Heart left ventricle (tissue), 13 donors: ENCODE data around the gene VIL1.

ENCODE experiments used
- CTCF ChIP-seq, 12 donors: fragments of 200-600 bp; sonication (generic) in 4 of 12; IDR thresholded peaks; one replicate each; pipeline versions ENCODE4 v1.5.0 to v1.8.0; 2018 to 2022; ENCODE audit warnings: antibody characterized with exemption in 12 of 12, mild to moderate bottlenecking in 5 of 12
- POLR2A ChIP-seq, 2 donors: fragments of 450-650 bp; IDR thresholded peaks; one replicate each; pipeline ENCODE4 v1.6.1; 2017; ENCODE audit warnings: antibody characterized with exemption in 2 of 2, mild to moderate bottlenecking in 2 of 2, moderate library complexity in 2 of 2
- donor health status: ischemic (EF 13 %, LVEDD 7.1; RV severe dilation, severe dysfunction).
- donor health status: DM: no; HTN: yes; CAD: no.
- donor health status: DM: no; HTN: no; CAD: no.
- donor health status: ischemic (EF 25% LVEDD 6.9; RV normal size, moderate dysfunction).
- donor health status: ischemic (EF 25% LVEDD 5.7; RV mildly dilated, moderate dysfunction).
- donor health status: ischemic (EF 35%, LVEDD 5.7; RV mildly dilated, moderate dysfunction).
- donor health status: nonischemic (EF 11% LVEDD 7.7; RV severe dilation, severe dysfunction).
- donor health status: DM: yes; HTN: yes; CAD: no.
- donor health status: PGD.
- donor health status: ischemic (EF 29% LVEDD 5.4; RV normal size, mild dysfunction).
- donor health status: nonischemic (EF 23%, LVEDD 6.1; RV moderate dilation, normal function).

DNA sequence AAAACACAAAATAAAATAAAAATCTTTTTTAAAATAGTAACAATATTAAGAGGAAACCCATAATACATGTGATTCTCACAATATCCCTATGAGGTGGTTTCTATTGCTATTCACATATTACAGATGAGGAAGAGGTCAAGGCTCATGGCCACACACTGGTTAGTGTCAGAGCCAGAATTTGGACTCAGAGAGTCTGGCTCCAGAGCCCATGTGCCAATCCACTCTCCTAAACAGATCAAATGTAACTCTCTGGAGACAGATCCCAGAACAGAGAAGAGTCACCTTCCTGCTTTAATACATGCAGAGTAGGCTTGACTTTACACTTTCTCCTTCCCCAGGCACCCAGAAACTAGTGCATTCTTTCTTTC is 47.0 kb upstream of the VIL1 start:
- no peak for TF ChIP-seq POLR2A (IDR thresholded peaks at IDR 0.05)
- no peak for TF ChIP-seq CTCF (IDR thresholded peaks at IDR 0.05)
